Stimulated activated CD8-positive, alpha-beta memory T cell treated with anti-CD3 and anti-CD28 coated beads, Interleukin-15, amount 100 ng/mL, for 4 hours (primary cell): ENCODE data around the gene NFYC.

Experiments
- DNase-seq, 2 donors: peaks; one replicate each; pipeline ENCODE4 v3.0.0-alpha.2; 2020; ENCODE audit warnings: low read depth in 2 of 2

Gene NFYC

DNA sequence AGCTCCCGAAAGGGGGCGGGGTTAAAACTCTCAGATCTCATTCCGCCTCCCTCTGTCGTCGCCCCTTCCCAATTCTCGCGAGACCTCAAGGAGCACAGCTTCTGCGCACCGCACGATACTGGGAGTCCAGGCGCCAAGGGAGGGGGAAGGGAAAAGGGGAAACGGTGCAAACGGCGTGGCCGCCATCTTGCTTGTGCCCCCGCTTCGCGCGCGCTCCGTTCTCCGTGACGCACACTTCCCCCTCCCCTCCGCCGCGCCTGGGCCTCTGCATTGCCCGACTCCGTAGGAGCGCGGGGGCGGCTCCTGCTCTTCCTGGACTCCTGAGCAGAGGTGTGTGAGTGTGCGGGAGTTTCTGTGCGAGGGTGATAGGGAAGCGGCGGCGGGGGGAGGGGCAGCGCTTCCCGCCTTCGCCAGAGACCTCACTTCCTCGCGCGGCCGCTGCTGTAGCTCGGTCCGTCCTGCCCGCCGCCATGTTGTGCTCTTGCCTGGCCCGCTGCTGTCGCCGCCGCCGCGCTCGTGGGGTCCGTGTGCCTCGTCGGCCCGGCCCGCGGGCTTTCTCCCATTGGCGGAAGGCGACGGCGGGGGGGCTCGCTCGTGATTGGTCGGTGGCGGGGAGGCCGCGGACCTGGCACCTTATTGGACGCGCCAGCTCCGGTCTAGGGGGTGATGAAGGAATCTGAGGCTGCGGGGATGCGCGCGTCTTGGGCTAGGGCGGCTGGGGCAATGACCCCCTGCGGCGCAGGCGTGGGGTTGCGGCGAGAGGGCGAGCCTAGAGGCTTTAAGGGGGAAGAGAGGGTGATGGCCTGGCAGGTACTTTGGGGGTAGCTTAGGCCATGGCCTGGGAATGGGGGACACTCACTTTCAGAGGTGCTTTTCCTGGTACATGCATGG lies at the start of gene NFYC:
TSS of gene NFYC (plus strand) at position 167 of the 891 bp plus-strand sequence. CDS start 47,140 bp downstream, outside the sequence.
- peak; percentile 83 to 92 for DNase-seq

- DNase-seq: no peak
Observed at GRCh38 chr1:40645118-40645680, 46.3 kb upstream of the NFYC start.

DNA sequence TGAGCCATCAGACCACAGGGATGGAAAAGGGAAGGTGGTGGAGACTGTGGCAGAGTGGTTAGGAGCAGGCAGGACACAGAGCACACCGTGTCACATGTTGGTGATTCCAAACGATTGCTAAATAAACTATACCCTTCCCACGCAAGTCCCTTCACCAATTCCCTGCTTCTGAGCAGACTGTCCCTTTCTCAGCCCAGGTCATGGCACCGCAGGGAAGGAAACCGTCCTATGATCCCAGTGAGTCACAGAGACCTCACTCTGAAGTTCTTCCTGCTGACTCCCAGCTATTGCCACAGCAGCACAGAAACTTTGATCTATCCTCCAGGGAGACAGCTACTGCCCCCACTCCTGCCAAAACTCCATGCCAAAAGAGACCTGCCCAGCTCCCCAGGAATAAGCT lies 45.2 kb upstream of the NFYC start:
- no peak for DNase-seq

DNA sequence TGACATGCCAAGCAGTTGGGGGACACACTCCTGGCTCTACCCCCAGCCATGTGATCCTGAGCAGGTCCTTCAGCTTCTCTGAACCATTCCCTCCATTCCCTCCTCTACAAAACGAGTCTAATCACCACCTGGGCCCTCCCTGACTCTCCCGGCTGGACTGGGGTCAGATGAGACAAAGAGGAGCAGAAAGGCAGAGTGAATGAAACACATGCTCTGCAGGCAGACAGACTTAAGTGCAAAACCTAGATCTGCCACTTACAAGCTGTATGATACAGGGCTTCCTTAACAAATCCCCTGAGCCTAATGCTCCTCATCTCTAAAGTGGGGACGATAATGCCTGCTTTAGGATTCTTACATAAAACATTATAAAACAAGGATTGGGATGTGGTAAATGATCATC lies 43.3 kb upstream of the NFYC start:
- no peak for DNase-seq

- DNase-seq: no peak
Observed at GRCh38 chr1:40648928-40649591, 42.4 kb upstream of the NFYC start.

GRCh38 chr1:40649592-40649930 lies 41.9 kb upstream of the NFYC start:
- DNase-seq: no peak

DNA sequence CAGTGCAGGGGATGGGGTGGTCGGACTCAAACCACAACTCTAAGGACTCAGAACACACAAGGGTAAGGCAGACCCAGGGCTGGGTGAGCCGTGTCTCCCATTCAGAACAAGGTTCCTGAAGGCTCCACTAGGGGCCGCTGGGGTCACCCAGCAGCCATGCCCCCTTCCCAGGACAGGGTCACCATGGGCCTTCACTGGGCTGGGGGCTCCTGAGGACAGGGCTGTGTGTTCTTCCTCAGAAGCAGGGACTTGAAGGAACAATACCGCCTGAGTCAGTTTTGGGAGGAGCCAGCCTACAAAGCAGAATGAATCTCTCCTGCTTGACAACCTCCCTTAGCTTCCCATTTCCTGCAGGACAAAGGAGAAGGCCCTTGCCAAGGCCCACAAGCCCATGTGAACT lies 41.4 kb upstream of the NFYC start:
- no peak for DNase-seq

DNA sequence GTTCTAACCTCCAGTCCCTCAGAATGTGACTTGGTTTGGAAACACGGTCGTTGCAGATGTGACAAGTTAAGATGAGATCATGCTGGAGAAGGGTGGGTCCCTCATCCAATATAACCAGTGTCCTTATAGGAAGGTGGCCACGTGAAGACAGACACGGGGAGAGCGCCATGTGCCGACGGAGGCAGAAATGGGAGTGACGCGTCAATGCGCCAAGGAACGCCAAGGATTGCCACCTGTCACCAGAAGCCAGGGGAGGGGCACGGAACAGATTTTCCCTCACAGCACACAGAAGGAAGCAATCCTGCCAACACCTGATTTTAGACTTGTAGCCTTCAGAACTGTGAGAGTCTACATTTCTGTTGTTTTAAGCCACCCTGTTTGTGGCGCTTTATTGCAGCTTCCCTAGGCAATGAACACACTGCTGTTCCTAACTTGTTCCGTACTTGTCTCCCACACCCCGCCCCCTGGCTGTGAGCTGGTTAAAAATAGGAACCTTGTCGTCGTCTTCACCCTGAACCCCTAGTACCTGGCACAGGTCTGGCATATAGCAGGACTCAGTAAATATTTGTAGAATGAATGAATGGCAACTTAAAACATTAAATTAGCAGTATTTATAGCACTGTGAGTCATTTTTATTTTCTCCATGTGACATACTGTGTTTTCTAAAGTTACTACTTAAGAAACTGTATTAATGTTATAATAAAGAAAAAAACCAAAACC lies 40.2 kb upstream of the NFYC start:
- no peak for DNase-seq

DNA sequence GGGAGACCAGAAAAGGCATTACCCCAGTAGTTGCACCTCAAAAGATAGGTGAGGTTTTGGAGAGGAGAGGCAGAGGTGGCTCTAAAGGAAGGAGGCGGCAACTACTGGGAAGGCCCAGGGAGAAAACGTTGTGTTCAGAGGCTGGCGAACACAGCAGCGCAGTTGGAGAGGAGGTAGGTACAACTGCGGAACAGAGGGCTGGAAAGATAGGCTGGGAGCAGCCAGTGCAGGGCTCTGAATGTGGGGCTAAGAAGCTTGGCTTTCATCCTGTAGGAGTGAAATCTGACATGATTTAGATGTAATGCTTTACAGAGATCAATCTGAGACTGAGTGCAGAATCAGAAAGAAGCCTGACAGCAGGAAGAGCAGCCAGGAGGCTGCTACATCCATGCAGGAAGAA lies 39.0 kb upstream of the NFYC start:
- DNase-seq: no peak

GRCh38 chr1:40652979-40653378 lies 38.5 kb upstream of the NFYC start:
- DNase-seq: no peak

- DNase-seq: no peak
Observed at GRCh38 chr1:40653851-40654537, 37.5 kb upstream of the NFYC start.

GRCh38 chr1:40657046-40657445 lies 34.5 kb upstream of the NFYC start:
- DNase-seq: no peak

DNA sequence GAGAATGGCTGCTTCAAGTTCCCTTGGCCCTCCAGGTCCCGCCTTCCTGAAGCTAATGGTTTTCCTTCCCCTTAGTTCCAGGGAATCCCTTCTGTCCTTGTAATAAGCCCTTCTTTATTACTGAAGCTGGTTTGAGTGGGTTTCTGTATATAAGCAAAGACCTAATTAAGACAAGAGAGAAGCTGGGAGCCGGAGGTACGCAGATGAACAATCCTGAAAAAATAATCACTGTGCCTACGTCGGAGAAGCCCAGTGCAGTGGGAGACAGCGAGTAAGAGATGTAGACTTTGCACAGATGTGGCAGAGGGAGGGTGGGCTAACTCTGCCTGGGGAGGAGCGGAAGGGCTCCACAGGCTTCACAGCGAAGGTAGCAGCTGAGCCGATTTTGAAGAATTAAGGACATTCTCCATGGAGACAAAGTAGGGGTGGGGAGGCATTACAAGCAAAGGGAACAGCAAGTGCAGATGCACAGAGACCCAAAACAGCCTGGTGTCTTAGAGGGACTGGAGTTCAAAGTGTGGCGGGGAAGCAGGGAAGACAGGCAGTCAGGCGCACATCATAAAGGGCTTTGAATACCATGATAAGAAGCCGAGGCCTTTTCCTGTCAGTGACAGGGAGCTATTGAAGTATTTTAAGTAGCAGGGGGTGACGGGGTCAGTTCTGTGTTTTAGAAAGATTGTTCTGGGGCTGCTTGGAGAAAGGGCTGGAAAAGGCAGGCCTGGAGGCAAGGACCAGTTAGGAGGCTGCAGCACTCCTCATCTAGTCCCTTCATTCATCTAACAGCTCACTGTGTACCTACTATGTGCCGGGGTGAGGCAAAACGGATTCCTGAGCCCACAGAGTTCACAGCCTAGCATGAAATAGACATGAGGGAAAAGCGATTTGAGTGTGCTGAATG lies 32.5 kb upstream of the NFYC start:
- no peak for DNase-seq

- no peak for DNase-seq
Observed at GRCh38 chr1:40659649-40659947, 31.9 kb upstream of the NFYC start.

- DNase-seq: no peak
Observed at GRCh38 chr1:40661678-40662077, 29.8 kb upstream of the NFYC start.

- no peak for DNase-seq
Observed at GRCh38 chr1:40662151-40662550, 29.4 kb upstream of the NFYC start.

- DNase-seq: no peak
Observed at GRCh38 chr1:40662864-40663263, 28.6 kb upstream of the NFYC start.

DNA sequence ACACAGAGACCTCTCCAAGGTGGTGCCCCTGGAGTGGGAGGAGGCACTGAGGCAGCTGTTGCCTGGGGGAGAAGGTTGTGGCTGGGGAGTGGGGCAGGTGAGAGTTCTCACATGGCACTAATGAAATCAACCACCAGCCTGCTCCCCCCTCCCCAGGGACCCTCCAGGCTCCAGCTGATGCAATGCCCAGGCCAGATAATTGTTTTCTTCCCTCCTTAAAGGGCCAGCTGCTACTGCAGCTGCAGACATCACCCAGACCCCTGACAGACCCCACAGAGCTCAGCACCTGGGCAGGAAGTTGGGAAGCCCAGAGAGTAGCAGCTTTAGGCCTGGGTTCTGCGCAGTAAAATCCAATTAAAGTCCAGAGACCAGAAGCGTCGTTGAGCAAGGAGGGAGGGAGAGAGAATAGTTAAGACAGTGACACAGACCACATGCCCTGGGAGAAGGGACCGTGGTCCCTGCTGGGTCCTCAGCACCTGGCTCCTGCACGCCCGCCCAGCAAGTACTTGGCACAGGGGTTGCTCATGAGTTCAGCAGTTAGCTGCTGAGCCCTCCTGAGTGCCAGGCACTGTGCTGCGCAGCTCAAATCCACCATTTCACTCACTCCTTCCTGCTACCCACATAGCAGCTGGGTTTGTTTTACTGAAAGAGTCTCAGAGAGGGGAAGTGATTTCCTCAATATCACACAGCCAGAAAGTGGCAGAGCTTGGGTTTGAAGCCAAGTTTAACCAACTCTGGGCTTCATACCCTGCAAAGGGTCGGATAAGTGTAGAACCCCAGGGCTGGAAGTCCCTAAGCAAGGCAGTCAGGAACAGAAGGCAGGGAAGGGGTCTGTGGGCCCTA lies 28.0 kb upstream of the NFYC start:
- no peak for DNase-seq

DNA sequence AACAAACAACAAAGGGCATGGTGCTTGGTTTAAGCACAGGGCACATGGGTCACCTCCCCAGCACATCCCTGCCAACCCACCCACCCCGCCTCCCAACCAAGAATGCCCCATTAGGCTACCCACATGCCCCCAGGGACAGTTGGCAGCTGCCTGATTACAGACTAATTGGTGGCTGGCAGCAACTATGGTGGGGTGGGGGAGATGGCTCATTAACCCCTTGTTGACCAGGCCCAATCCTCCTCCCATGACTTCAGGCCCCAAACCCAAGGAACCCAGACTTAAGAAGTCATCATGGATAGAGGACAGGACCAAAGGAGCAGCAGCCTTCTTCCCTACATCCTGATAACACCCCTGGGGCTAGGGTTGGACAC lies 27.4 kb upstream of the NFYC start:
- no peak for DNase-seq

DNA sequence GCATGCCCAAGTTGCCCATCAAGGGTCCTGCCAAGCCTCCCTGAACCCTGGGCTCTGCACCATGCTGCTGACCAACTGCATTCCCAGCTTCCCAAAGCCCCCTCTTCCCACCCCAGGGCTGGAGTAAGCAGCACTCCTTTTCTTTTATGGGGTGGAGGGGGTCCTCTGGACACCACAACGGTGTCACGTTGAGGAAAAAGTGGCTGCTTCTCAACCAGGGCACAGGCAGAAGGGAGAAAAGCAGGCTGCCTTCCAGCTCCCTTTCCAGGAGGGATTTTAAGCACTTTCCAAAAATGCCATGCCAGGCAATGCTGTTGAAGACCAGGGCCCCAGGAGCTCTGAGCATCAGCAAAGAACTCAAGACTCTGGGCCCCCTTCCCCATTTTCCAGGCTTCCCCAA lies 26.7 kb upstream of the NFYC start:
- no peak for DNase-seq
